H1 (cell line): Measurements from ENCODE around the gene CAMTA1. TPM values are rescaled to one million over a fixed set of nuclear protein-coding genes. Genes with fewer than 3 reads are reported as not detected.

Experiments used
- CTCF ChIA-PET: fragments of 300-600 bp; sonication (Branson Sonifier 250); formaldehyde crosslinking; loops from one replicate; lab custom pipeline; 2021; ENCODE audit not compliant: partially characterized antibody; lab: Charles Lee
- POLR2A ChIA-PET: fragments of 300-600 bp; sonication (Branson Sonifier 250); formaldehyde crosslinking; loops from one replicate; lab custom pipeline; 2021; ENCODE audit warnings: inconsistent platforms; ENCODE audit not compliant: partially characterized antibody; lab: Charles Lee
- DNase-seq, 2 experiments: peaks; one replicate each; pipeline versions ENCODE4 v3.0.0 to v3.0.0-alpha.2; 2010 to 2022; ENCODE audit warnings: low spot score in 2 of 2, low read depth in 1 of 2, mixed read lengths in 1 of 2
- FAIRE-seq: peaks from 2 replicates; lab custom pipeline; 2011; peaks lifted over from hg19 to GRCh38; lab: Jason Lieb, UNC
- H2AFZ ChIP-seq: 2 replicates; pipeline ENCODE4 v1.8.1; 2012; ENCODE audit warnings: low read length, inconsistent platforms
- H2AK5ac ChIP-seq: 2 replicates; pipeline ENCODE4 v1.6.1; 2013; ENCODE audit warnings: low read depth, low read length
- H2BK120ac ChIP-seq: replicated peaks from 2 replicates; pipeline ENCODE3; 2013; ENCODE audit warnings: low read depth, low read length, inconsistent platforms
- H2BK12ac ChIP-seq: 2 replicates; pipeline ENCODE4 v1.6.1; 2013; ENCODE audit warnings: low read depth, low read length
- H2BK15ac ChIP-seq: 2 replicates; pipeline ENCODE4 v1.6.1; 2013; ENCODE audit warnings: low read length
- H2BK20ac ChIP-seq: 2 replicates; pipeline ENCODE4 v1.6.1; 2013; ENCODE audit warnings: low read length
- H2BK5ac ChIP-seq: 2 replicates; pipeline ENCODE4 v1.6.1; 2013; ENCODE audit warnings: low read depth, low read length
- H3K14ac ChIP-seq: 2 replicates; pipeline ENCODE4 v1.6.1; 2013; ENCODE audit warnings: inconsistent platforms; ENCODE audit not compliant: insufficient read length
- H3K18ac ChIP-seq: 2 replicates; pipeline ENCODE4 v1.6.1; 2013; ENCODE audit warnings: low read length; ENCODE audit errors: extremely low read depth
- H3K23ac ChIP-seq: 2 replicates; pipeline ENCODE4 v1.6.1; 2013; ENCODE audit warnings: inconsistent platforms; ENCODE audit not compliant: insufficient read length
- H3K23me2 ChIP-seq: 2 replicates; pipeline ENCODE4 v1.6.1; 2013; ENCODE audit warnings: low read depth, low read length
- H3K27ac ChIP-seq: 2 replicates; pipeline ENCODE4 v1.6.1; 2011; ENCODE audit warnings: low read depth, low read length, inconsistent platforms
- H3K27me3 ChIP-seq, 4 experiments: replicated peaks in 1 of 4; 1 replicate in 1 of 4; 2 replicates in 3 of 4; pipeline versions ENCODE4 v1.6.1 to v1.8.1; 2011 to 2013; ENCODE audit warnings: low read length in 3 of 4, mild to moderate bottlenecking in 3 of 4, inconsistent platforms in 2 of 4, mixed read lengths in 2 of 4, moderate library complexity in 1 of 4; ENCODE audit not compliant: control insufficient read depth in 3 of 4, insufficient read depth in 3 of 4; ENCODE audit errors: extremely low read depth in 1 of 4
- H3K36me3 ChIP-seq, 4 experiments: 2 replicates each; pipeline versions ENCODE4 v1.6.1 to v1.8.1; 2011 to 2013; ENCODE audit warnings: mild to moderate bottlenecking in 4 of 4, low read length in 3 of 4, moderate library complexity in 2 of 4, control low read depth in 1 of 4, inconsistent platforms in 1 of 4; ENCODE audit not compliant: insufficient read depth in 4 of 4, control insufficient read depth in 2 of 4
- H3K4ac ChIP-seq: replicated peaks from 2 replicates; pipeline ENCODE3; 2013; ENCODE audit warnings: low read length, low read depth, mixed read lengths, inconsistent platforms; ENCODE audit not compliant: insufficient read length
- H3K4me1 ChIP-seq, 4 experiments: replicated peaks in 1 of 4; 1 replicate in 1 of 4; 2 replicates in 3 of 4; pipeline versions ENCODE4 v1.6.1 to v1.8.1; 2011 to 2013; ENCODE audit warnings: low read length in 3 of 4, inconsistent platforms in 2 of 4, mixed read lengths in 1 of 4; ENCODE audit not compliant: insufficient read depth in 4 of 4, control insufficient read depth in 3 of 4
- H3K4me2 ChIP-seq, 2 experiments: 2 replicates each; pipeline versions ENCODE4 v1.6.1 to v1.8.1; 2011 to 2013; ENCODE audit warnings: low read depth in 2 of 2, low read length in 2 of 2, control low read depth in 1 of 2, inconsistent platforms in 1 of 2, mild to moderate bottlenecking in 1 of 2; ENCODE audit not compliant: insufficient read depth in 1 of 2
- H3K4me3 ChIP-seq, 4 experiments: fragments of 200-600, 300-600 bp in 1 of 4; sonication (generic), shearing (Covaris generic), sonication (Bioruptor Twin) in 1 of 4; 2 replicates each; pipeline versions ENCODE4 v1.5.1 to v1.8.1; 2011 to 2016; ENCODE audit warnings: low read length in 4 of 4, low read depth in 3 of 4, control low read depth in 2 of 4, inconsistent platforms in 2 of 4, mild to moderate bottlenecking in 2 of 4, mixed read lengths in 1 of 4, moderate library complexity in 1 of 4; ENCODE audit not compliant: insufficient read depth in 2 of 4; ENCODE audit errors: extremely low read depth in 1 of 4
- H3K56ac ChIP-seq: replicated peaks from 2 replicates; pipeline ENCODE3; 2013; ENCODE audit warnings: low read depth, mild to moderate bottlenecking, mixed read lengths, low read length, inconsistent platforms; ENCODE audit not compliant: insufficient read length
- H3K79me1 ChIP-seq: 2 replicates; pipeline ENCODE4 v1.6.1; 2013; ENCODE audit warnings: low read depth, low read length, control low read depth
- H3K79me2 ChIP-seq, 2 experiments: 2 replicates each; pipeline versions ENCODE4 v1.6.1 to v1.8.1; 2012 to 2013; ENCODE audit warnings: low read length in 2 of 2, mild to moderate bottlenecking in 2 of 2, inconsistent platforms in 1 of 2; ENCODE audit not compliant: insufficient read depth in 2 of 2, control insufficient read depth in 1 of 2
- H3K9ac ChIP-seq, 4 experiments: replicated peaks in 1 of 4; 1 replicate in 1 of 4; 2 replicates in 3 of 4; pipeline versions ENCODE4 v1.6.1 to v1.8.1; 2011 to 2013; ENCODE audit warnings: low read depth in 3 of 4, low read length in 3 of 4, control low read depth in 2 of 4, mild to moderate bottlenecking in 2 of 4, moderate library complexity in 2 of 4, inconsistent platforms in 1 of 4; ENCODE audit errors: extremely low read depth in 1 of 4
- H3K9me3 ChIP-seq, 2 experiments: 2 replicates each; pipeline versions ENCODE4 v1.6.1 to v1.8.1; 2012 to 2013; ENCODE audit warnings: mild to moderate bottlenecking in 2 of 2, moderate library complexity in 2 of 2, control low read depth in 1 of 2, inconsistent platforms in 1 of 2, low read depth in 1 of 2, low read length in 1 of 2, mixed read lengths in 1 of 2; ENCODE audit not compliant: insufficient read depth in 2 of 2
- H4K20me1 ChIP-seq, 2 experiments: replicated peaks in 1 of 2; 2 replicates each; pipeline versions ENCODE3 to v1.8.1; 2011 to 2013; ENCODE audit warnings: inconsistent platforms in 2 of 2, low read length in 2 of 2, mild to moderate bottlenecking in 1 of 2; ENCODE audit not compliant: insufficient read depth in 2 of 2, control insufficient read depth in 1 of 2
- H4K5ac ChIP-seq: 2 replicates; pipeline ENCODE4 v1.6.1; 2013; ENCODE audit warnings: low read length, low read depth, mixed read lengths, inconsistent platforms; ENCODE audit not compliant: insufficient read length
- H4K8ac ChIP-seq: 2 replicates; pipeline ENCODE4 v1.8.0; 2013; ENCODE audit warnings: mild to moderate bottlenecking, moderate library complexity, low read length, inconsistent platforms; ENCODE audit not compliant: insufficient read depth; ENCODE audit errors: extremely low read depth
- H4K91ac ChIP-seq: replicated peaks from 2 replicates; pipeline ENCODE3; 2013; ENCODE audit warnings: low read length, mixed read lengths, inconsistent platforms; ENCODE audit not compliant: insufficient read length
- BACH1 ChIP-seq: IDR thresholded peaks from 2 replicates; pipeline ENCODE4 v1.6.1; 2012; ENCODE audit warnings: low read length, improper control_type of control experiment
- BCL11A ChIP-seq, 2 experiments: IDR thresholded peaks; one replicate each; pipeline ENCODE4 v1.6.1; 2011; ENCODE audit warnings: low read depth in 2 of 2, low read length in 2 of 2, mild to moderate bottlenecking in 2 of 2
- NANOG ChIP-seq: IDR thresholded peaks from 2 replicates; pipeline ENCODE4 v1.6.1; 2011; ENCODE audit warnings: low read length, low read depth, mild to moderate bottlenecking, inconsistent platforms; ENCODE audit not compliant: insufficient read depth, poor library complexity, severe bottlenecking
- SAP30 ChIP-seq: fragments of 300-600 bp; sonication (generic); IDR thresholded peaks from 2 replicates; pipeline ENCODE4 v1.7.1; 2012; ENCODE audit warnings: low read length, moderate library complexity, mild to moderate bottlenecking, inconsistent platforms; ENCODE audit not compliant: insufficient read depth, insufficient replicate concordance
- SIN3A ChIP-seq, 2 experiments: IDR thresholded peaks in 1 of 2; conservative IDR thresholded peaks in 1 of 2; 2 replicates each; pipeline ENCODE4 v1.6.1; 2011 to 2012; ENCODE audit warnings: low read length in 2 of 2, improper control_type of control experiment in 1 of 2, low read depth in 1 of 2, mild to moderate bottlenecking in 1 of 2
- WGBS, 2 experiments: shearing (Covaris generic) in 1 of 2; methylation state at CpG; one replicate each; pipeline versions ENCODE4 v1.1.6 to v1.1.7; 2013 to 2015; ENCODE audit warnings: low lambda C conversion rate in 2 of 2, mixed read lengths in 2 of 2, inconsistent platforms in 1 of 2, low coverage in 1 of 2, missing lambda C conversion rate in 1 of 2; ENCODE audit not compliant: insufficient replicate concordance in 2 of 2, insufficient coverage in 1 of 2, insufficient read length in 1 of 2; ENCODE audit errors: extremely low coverage in 1 of 2, missing lambda C conversion rate in 1 of 2; 5-methylcytosine and 5-hydroxymethylcytosine counted together
- polyA plus RNA-seq, 7 experiments: library from polyadenylated mRNA; depleted of rRNA in 3 of 7; stranded (reverse) in 5 of 7; unstranded in 2 of 7; fragments of >200 nt in 5 of 7; fragments of 200-250 nt in 2 of 7; gene quantifications; 1 replicate in 5 of 7; 2 replicates in 1 of 7; 4 replicates in 1 of 7; pipeline versions ENCODE4 v1.2.1 to v1.2.3, GENCODE V29; 2011 to 2013; ENCODE audit warnings: missing spikeins in 2 of 7, mixed read lengths in 2 of 7
- total RNA-seq: library from RNA; stranded (reverse); fragmentation: NEBNext Ultra II Directional; extraction: Animal tissue kit (Norgen Biotek cat#: 25700); gene quantifications from 2 replicates; pipeline ENCODE4 v1.2.1, GENCODE V29; 2021

CAMTA1 gene
- total and polyA plus RNA-seq, 2 of the 8 experiments (the other 6 are each of a cell fraction or from before 2014, with no cell fraction given), result 65.0 to 119 TPM

GRCh38 chr1:7610936-7611335 is 825.7 kb downstream of the CAMTA1 start:
- DNase-seq (no peak), FAIRE-seq (no peak)
- Histone ChIP-seq H3K4ac (no peak overlapping the region), H2BK12ac (peak overlapping the region; percentile 50; the same call in 1 of the 2 replicates), H3K27me3 (no peaks in the 10 kb centered on the region), H2AFZ (no peak overlapping the region), H3K9me3 (peaks cover 3% of the 10 kb centered on the region in 2 experiments; a peak in 1 of 4 replicates), H2BK5ac (peak overlapping the region; percentile 60; the same call in 1 of the 2 replicates), H4K5ac (no peak overlapping the region), H3K56ac (no peak overlapping the region), H4K91ac (no peak overlapping the region), H3K79me2 (no peaks in the 10 kb centered on the region), H4K20me1 (peaks cover 0 to 4% of the 10 kb centered on the region in 2 experiments), H3K36me3 (no peaks in the 10 kb centered on the region), H3K27ac (no peak overlapping the region), H3K23me2 (peaks cover 8% of the 10 kb centered on the region; the same call in 1 of the 2 replicates), H3K79me1 (no peaks in the 10 kb centered on the region; the same call in 1 of the 2 replicates), H2AK5ac (no peak overlapping the region), H3K9ac (no peak overlapping the region), H3K14ac (no peak overlapping the region), H2BK20ac (peak overlapping the region; percentile 32; the same call in 1 of the 2 replicates), H3K4me3 (no peak overlapping the region), H3K23ac (no peak overlapping the region), H4K8ac (no peak overlapping the region), H3K4me2 (no peak overlapping the region), H2BK15ac (no peak overlapping the region), H3K4me1 (peaks cover 0 to 11% (median 5%) of the 10 kb centered on the region in 4 experiments; a peak in 3 of 7 replicates), H2BK120ac (no peak overlapping the region), H3K18ac (no peak overlapping the region)
- POLR2A ChIA-PET, result no interaction called here
- CTCF ChIA-PET, result interaction anchor here (1.5 kb wide), 1 partner anchor 29 kb away, joined by 7 read pairs; no protein-coding TSS in a partner anchor
- 92% methylated on average over 9 of the region's 9 CpGs; no CpG with 5 or more reads in 1 of the 2 experiments for WGBS, 2 experiments
- no peak for TF ChIP-seq BACH1
- TF ChIP-seq BCL11A (IDR thresholded peaks at IDR 0.05; ENCODE audit: low read depth in 2 of 2, low read length in 2 of 2), result no peak
- no peak for TF ChIP-seq SIN3A (conservative IDR thresholded peaks at IDR 0.05 in 1 of 2, IDR thresholded peaks at IDR 0.05 in 1 of 2; ENCODE audit: low read depth in 1 of 2, low read length in 2 of 2)
- no peak for TF ChIP-seq SAP30
- no peak for TF ChIP-seq NANOG
